Endodermal cell (in vitro differentiated cells): ENCODE measurements around the gene ILKAP. TPM values are rescaled to one million over a fixed set of nuclear protein-coding genes. Genes with fewer than 3 reads are reported as not detected.

Experiments used
- DNase-seq: peaks from one replicate; pipeline ENCODE4 v3.0.0-alpha.2; 2017
- H3K27ac ChIP-seq: 2 replicates; pipeline ENCODE4 v1.5.1; 2013; ENCODE audit warnings: mild to moderate bottlenecking, low read depth, low read length, moderate library complexity
- H3K27me3 ChIP-seq: 2 replicates; pipeline ENCODE4 v1.6.1; 2013; ENCODE audit warnings: mild to moderate bottlenecking, low read length, moderate library complexity; ENCODE audit not compliant: insufficient read depth, control insufficient read depth, poor library complexity, severe bottlenecking
- H3K36me3 ChIP-seq: 2 replicates; pipeline ENCODE4 v1.7.0; 2013; ENCODE audit warnings: mild to moderate bottlenecking, low read length, moderate library complexity; ENCODE audit not compliant: control insufficient read depth, insufficient read depth
- H3K4me1 ChIP-seq: one replicate; pipeline ENCODE4 v1.7.0; 2013; ENCODE audit warnings: low read length; ENCODE audit not compliant: control insufficient read depth, insufficient read depth
- H3K4me3 ChIP-seq: 2 replicates; pipeline ENCODE4 v1.5.1; 2013; ENCODE audit warnings: mild to moderate bottlenecking, low read length, moderate library complexity
- H3K9ac ChIP-seq: 2 replicates; pipeline ENCODE4 v1.6.1; 2013; ENCODE audit warnings: mild to moderate bottlenecking, low read length, moderate library complexity; ENCODE audit not compliant: poor library complexity, severe bottlenecking; ENCODE audit errors: extremely low read depth
- H3K9me3 ChIP-seq: 2 replicates; pipeline ENCODE4 v1.6.1; 2013; ENCODE audit warnings: mild to moderate bottlenecking, low read length, moderate library complexity; ENCODE audit not compliant: control insufficient read depth
- H3K27ac Mint-ChIP-seq: 2 replicates; pipeline ENCODE4 v1.8.0; 2020; ENCODE audit warnings: mixed read lengths
- H3K27me3 Mint-ChIP-seq: 2 replicates; pipeline ENCODE4 v1.8.0; 2021; ENCODE audit warnings: mild to moderate bottlenecking, mixed read lengths; ENCODE audit not compliant: insufficient read depth
- H3K36me3 Mint-ChIP-seq: 2 replicates; pipeline ENCODE4 v1.8.0; 2020; ENCODE audit warnings: low read depth, mixed read lengths
- H3K4me1 Mint-ChIP-seq: 2 replicates; pipeline ENCODE4 v1.8.0; 2020; ENCODE audit warnings: mixed read lengths
- H3K4me3 Mint-ChIP-seq: 2 replicates; pipeline ENCODE4 v1.8.0; 2020; ENCODE audit warnings: mild to moderate bottlenecking, moderate library complexity, mixed read lengths
- H3K9me3 Mint-ChIP-seq: 2 replicates; pipeline ENCODE4 v1.8.0; 2020; ENCODE audit warnings: mild to moderate bottlenecking, mixed read lengths
- WGBS, 2 experiments: methylation state at CpG; one replicate each; pipeline versions ENCODE4 v1.1.5 to v1.1.7; 2013; ENCODE audit warnings: missing lambda C conversion rate in 2 of 2, mixed read lengths in 1 of 2; ENCODE audit not compliant: insufficient coverage in 1 of 2, insufficient read length in 1 of 2; 5-methylcytosine and 5-hydroxymethylcytosine counted together
- total RNA-seq, 2 donors: library from RNA; stranded (reverse); fragmentation: NEBNext Ultra II Directional in 1 of 2; extraction: Animal tissue kit (Norgen Biotek cat#: 25700) in 1 of 2; gene quantifications; 2 replicates in 1 of 2; 3 replicates in 1 of 2; pipeline ENCODE4 v1.2.1, GENCODE V29; 2021
- TF ChIP-seq, protein P1 (sequence below): fragments of 200-600 bp; sonication (generic); conservative IDR thresholded peaks from 2 replicates; pipeline ENCODE4 v1.5.0; 2021; ENCODE audit warnings: antibody characterized with exemption, mild to moderate bottlenecking

Gene ILKAP
- total RNA-seq, 2 donors from 2014 or later, result 40.9 to 46.4 TPM

DNA sequence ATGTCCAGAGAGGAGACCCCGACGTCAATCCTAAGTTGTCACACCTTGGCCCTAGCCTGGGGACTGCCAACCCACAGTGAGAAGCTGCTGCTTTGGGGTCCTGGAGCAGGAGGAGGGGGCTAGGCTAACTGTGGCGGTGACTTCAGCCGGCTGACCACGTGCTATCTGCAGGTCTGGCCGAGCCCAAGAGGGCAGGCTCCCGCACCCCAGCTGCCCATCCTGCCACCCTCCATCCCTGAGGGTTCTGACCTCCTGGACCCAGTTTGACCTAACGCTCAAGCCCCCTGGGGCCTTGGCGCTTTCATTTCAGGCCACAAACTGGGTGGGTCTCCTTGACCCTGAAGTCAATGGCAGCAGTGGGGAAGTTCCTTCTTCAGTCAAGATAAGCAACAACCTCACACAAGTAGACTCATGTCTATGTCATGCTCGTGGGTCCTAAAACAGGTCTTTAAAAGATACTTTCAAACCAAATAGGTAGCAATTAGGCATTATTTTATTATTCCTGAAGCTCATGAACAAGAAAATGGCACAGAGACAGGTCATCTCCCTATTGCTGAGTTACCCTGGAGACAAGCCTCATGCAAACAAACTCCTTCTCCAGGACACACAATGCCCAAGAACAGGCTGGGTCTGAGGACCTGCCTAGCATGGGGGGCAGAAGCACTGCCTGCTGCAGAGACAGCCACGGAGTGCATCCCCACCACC, 34.1 kb upstream of the ILKAP start:
- WGBS, 2 experiments, result 79 to 93% methylated on average over 2 to 11 of the region's 11 CpGs
- Histone ChIP-seq H3K9me3 (no peaks in the 10 kb centered on the region), H3K4me1 (no peaks in the 10 kb centered on the region), H3K36me3 (no peaks in the 10 kb centered on the region), H3K9ac (no peak overlapping the region), H3K4me3 (no peak overlapping the region), H3K27ac (no peak overlapping the region), H3K27me3 (peaks cover 42% of the 10 kb centered on the region)
- Mint-ChIP-seq H3K4me3 (peak overlapping the region; percentile 36), H3K4me1 (no peaks in the 10 kb centered on the region), H3K36me3 (no peaks in the 10 kb centered on the region), H3K9me3 (no peaks in the 10 kb centered on the region), H3K27me3 (peaks cover 74% of the 10 kb centered on the region), H3K27ac (no peak overlapping the region)
- TF ChIP-seq, protein P1, sequence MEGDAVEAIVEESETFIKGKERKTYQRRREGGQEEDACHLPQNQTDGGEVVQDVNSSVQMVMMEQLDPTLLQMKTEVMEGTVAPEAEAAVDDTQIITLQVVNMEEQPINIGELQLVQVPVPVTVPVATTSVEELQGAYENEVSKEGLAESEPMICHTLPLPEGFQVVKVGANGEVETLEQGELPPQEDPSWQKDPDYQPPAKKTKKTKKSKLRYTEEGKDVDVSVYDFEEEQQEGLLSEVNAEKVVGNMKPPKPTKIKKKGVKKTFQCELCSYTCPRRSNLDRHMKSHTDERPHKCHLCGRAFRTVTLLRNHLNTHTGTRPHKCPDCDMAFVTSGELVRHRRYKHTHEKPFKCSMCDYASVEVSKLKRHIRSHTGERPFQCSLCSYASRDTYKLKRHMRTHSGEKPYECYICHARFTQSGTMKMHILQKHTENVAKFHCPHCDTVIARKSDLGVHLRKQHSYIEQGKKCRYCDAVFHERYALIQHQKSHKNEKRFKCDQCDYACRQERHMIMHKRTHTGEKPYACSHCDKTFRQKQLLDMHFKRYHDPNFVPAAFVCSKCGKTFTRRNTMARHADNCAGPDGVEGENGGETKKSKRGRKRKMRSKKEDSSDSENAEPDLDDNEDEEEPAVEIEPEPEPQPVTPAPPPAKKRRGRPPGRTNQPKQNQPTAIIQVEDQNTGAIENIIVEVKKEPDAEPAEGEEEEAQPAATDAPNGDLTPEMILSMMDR, result no peak
- DNase-seq, result no peak

DNA sequence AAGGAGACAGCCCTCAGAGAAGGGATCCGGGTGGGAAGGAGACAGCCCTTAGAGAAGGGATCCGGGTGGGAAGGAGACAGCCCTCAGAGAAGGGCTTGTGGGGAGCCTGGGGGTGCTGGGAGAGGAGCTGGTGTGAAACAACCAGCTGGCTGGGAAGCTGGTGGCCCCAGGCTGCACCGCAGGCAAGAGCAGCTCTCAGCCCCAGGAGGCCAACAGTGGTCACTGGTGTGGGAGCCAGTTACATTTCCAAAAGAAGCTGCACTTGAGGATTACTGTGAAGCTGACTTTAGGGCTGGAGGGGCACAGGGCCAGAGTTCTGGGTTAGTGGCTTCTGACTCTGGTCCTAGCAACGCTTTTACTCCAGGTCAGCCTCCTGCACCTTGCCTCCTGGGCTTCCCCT, 33.1 kb upstream of the ILKAP start:
- Histone ChIP-seq H3K27ac (no peak overlapping the region), H3K4me1 (no peaks in the 10 kb centered on the region), H3K4me3 (no peak overlapping the region), H3K27me3 (peaks cover 42% of the 10 kb centered on the region), H3K36me3 (no peaks in the 10 kb centered on the region), H3K9ac (no peak overlapping the region), H3K9me3 (no peaks in the 10 kb centered on the region)
- DNase-seq, result no peak
- H3K36me3 Mint-ChIP-seq, result no peaks in the 10 kb centered on the region
- no peak overlapping the region for H3K27ac Mint-ChIP-seq
- 89 to 100% methylated on average over 1 to 4 of the region's 4 CpGs for WGBS, 2 experiments
- H3K4me1 Mint-ChIP-seq, result no peaks in the 10 kb centered on the region
- no peak overlapping the region for H3K4me3 Mint-ChIP-seq
- peaks cover 75% of the 10 kb centered on the region for H3K27me3 Mint-ChIP-seq
- TF ChIP-seq, protein P1, result no peak
- no peaks in the 10 kb centered on the region for H3K9me3 Mint-ChIP-seq

DNA sequence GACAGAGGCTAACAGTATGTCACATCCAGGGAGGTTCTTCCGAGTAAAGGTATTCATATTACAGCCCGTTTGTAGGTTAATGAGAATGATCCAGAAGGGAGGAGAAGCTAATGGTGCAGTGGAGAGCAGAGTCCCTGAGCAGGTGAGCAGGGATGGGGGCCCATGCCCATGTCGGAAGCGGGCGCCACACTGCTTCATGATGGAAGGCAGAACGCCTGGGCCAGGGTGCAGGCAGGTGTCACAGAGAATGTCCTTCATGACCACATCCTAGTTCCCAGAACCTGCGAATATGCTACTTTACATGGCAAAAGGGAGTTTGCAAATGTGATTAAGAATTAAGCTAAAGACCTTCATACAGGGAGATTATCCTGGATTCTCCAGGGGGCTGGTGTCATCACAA, 32.4 kb upstream of the ILKAP start:
- H3K27ac ChIP-seq, result no peak overlapping the region
- peaks cover 44% of the 10 kb centered on the region for H3K27me3 ChIP-seq
- TF ChIP-seq, protein P1, result no peak
- 80 to 94% methylated on average over 5 to 7 of the region's 7 CpGs for WGBS, 2 experiments
- Mint-ChIP-seq H3K27me3 (peaks cover 78% of the 10 kb centered on the region), H3K36me3 (no peaks in the 10 kb centered on the region), H3K4me3 (no peak overlapping the region), H3K4me1 (no peaks in the 10 kb centered on the region), H3K9me3 (no peaks in the 10 kb centered on the region), H3K27ac (no peak overlapping the region)
- H3K36me3 ChIP-seq, result no peaks in the 10 kb centered on the region
- no peak for DNase-seq
- H3K9ac ChIP-seq, result no peak overlapping the region
- no peaks in the 10 kb centered on the region for H3K4me1 ChIP-seq
- H3K9me3 ChIP-seq, result no peaks in the 10 kb centered on the region
- no peak overlapping the region for H3K4me3 ChIP-seq
